Testis (tissue), 5 donors: ENCODE data around the gene CIB1. TPM values are rescaled to one million over a fixed set of nuclear protein-coding genes. Genes with fewer than 3 reads are reported as not detected.
A peak's percentile ranks its signal among the peaks of the same experiment; 100 is the strongest.
"Not testable (repeated sequence)": the region's sequence is repeated elsewhere in the genome, so short reads cannot be mapped to it uniquely, and the experiment has no call there.

Source experiments
- DNase-seq: peaks from one replicate; pipeline ENCODE4 v3.0.0-alpha.2; 2019
- H3K27ac ChIP-seq, 2 donors: fragments of 200-600 bp; sonication (generic); one replicate each; pipeline ENCODE4 v1.5.1; 2019
- H3K27me3 ChIP-seq: fragments of 200-600 bp; sonication (generic); one replicate; pipeline ENCODE4 v1.5.1; 2019
- H3K36me3 ChIP-seq: fragments of 200-600 bp; sonication (generic); one replicate; pipeline ENCODE4 v1.5.1; 2017; ENCODE audit warnings: low read depth; ENCODE audit errors: missing control alignments
- H3K4me1 ChIP-seq: fragments of 200-600 bp; sonication (generic); one replicate; pipeline ENCODE4 v1.5.1; 2019
- H3K4me3 ChIP-seq, 2 donors: fragments of 200-600 bp; sonication (generic); one replicate each; pipeline ENCODE4 v1.5.1; 2017 to 2019
- H3K9me3 ChIP-seq: fragments of 200-600 bp; sonication (generic); one replicate; pipeline ENCODE4 v1.5.1; 2017
- POLR2A ChIP-seq: fragments of 450-650 bp; IDR thresholded peaks from one replicate; pipeline ENCODE4 v1.6.1; 2017; ENCODE audit warnings: antibody characterized with exemption, mild to moderate bottlenecking, moderate library complexity
- WGBS, 2 donors: methylation state at CpG; one replicate each; pipeline ENCODE4 v1.1.5; 2018; 5-methylcytosine and 5-hydroxymethylcytosine counted together
- intact Hi-C: fragments of 100-400 bp; cut with DNase I; formaldehyde crosslinking; loops from one replicate; pipeline ENCODE4 v1.15.1; 2023; ENCODE audit warnings: low total_unique reads
- long read RNA-seq, 2 donors: transcript quantifications; one replicate each; lab custom pipeline, GENCODE V29; 2026
- polyA plus RNA-seq: library from polyadenylated mRNA; stranded (reverse); fragments of 350-450 nt; fragmentation: Illumina TruSeq; extraction: RNeasy Lipid Tissue Mini Kit (QIAGEN cat#74804); gene quantifications from one replicate; pipeline ENCODE4 v1.2.3, GENCODE V29; 2014; ENCODE audit warnings: low read depth, low replicate concordance; ENCODE audit not compliant: insufficient read depth
- total RNA-seq, 2 donors: library from RNA; depleted of rRNA; stranded (reverse); fragments of >200 nt; gene quantifications; one replicate each; pipeline ENCODE4 v1.2.3, GENCODE V29; 2016
- TF ChIP-seq, protein P1 (sequence below), 3 experiments: fragments of 450-650 bp in 2 of 3; fragments of 200-600 bp in 1 of 3; sonication (generic) in 1 of 3; IDR thresholded peaks; one replicate each; pipeline ENCODE4 v1.5.1; 2016 to 2019; ENCODE audit warnings: antibody characterized with exemption in 3 of 3, mild to moderate bottlenecking in 2 of 3, moderate library complexity in 1 of 3

Gene CIB1
- total RNA-seq (10 to 100 TPM; 50.8 to 78.0 TPM), polyA plus RNA-seq (138 TPM)
- long read RNA-seq, donor 1, transcript CIB1-201 (7 exons, 1,247 nt): major isoform, 26 of 37 reads
- long read RNA-seq, donor 1, partial matches to known transcripts: 10 of 37 reads
- long read RNA-seq, donor 1, other reads (novel, unspliced or antisense): 0 of 37 reads
- long read RNA-seq, donor 2, transcript CIB1-201 (7 exons, 1,247 nt): major isoform, 10 of 17 reads
- long read RNA-seq, donor 2, partial matches to known transcripts: 7 of 17 reads
- long read RNA-seq, donor 2, other reads (novel, unspliced or antisense): 0 of 17 reads

- TF ChIP-seq, protein P1, sequence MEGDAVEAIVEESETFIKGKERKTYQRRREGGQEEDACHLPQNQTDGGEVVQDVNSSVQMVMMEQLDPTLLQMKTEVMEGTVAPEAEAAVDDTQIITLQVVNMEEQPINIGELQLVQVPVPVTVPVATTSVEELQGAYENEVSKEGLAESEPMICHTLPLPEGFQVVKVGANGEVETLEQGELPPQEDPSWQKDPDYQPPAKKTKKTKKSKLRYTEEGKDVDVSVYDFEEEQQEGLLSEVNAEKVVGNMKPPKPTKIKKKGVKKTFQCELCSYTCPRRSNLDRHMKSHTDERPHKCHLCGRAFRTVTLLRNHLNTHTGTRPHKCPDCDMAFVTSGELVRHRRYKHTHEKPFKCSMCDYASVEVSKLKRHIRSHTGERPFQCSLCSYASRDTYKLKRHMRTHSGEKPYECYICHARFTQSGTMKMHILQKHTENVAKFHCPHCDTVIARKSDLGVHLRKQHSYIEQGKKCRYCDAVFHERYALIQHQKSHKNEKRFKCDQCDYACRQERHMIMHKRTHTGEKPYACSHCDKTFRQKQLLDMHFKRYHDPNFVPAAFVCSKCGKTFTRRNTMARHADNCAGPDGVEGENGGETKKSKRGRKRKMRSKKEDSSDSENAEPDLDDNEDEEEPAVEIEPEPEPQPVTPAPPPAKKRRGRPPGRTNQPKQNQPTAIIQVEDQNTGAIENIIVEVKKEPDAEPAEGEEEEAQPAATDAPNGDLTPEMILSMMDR (IDR thresholded peaks at IDR 0.05): no peak
- no peak for TF ChIP-seq POLR2A
- Histone ChIP-seq H3K36me3 (no peaks in the 10 kb centered on the region), H3K27me3 (no peaks in the 10 kb centered on the region), H3K4me1 (peaks cover 22% of the 10 kb centered on the region), H3K9me3 (no peaks in the 10 kb centered on the region), H3K27ac (peak within 1 kb of the TSS; percentile 61 to 91), H3K4me3 (peak within 1 kb of the TSS; percentile 72 to 91)
- peak; percentile 96 for DNase-seq
- 0% methylated on average over 7 to 38 of the region's 63 CpGs for WGBS, 2 donors
- intact Hi-C loops: no loop called here
Observed at GRCh38 chr15:90233387-90234095, at the start of gene CIB1. TSS of gene CIB1 (minus strand) at chr15:90233941. CDS start at chr15:90233885, 56 bp downstream.

DNA sequence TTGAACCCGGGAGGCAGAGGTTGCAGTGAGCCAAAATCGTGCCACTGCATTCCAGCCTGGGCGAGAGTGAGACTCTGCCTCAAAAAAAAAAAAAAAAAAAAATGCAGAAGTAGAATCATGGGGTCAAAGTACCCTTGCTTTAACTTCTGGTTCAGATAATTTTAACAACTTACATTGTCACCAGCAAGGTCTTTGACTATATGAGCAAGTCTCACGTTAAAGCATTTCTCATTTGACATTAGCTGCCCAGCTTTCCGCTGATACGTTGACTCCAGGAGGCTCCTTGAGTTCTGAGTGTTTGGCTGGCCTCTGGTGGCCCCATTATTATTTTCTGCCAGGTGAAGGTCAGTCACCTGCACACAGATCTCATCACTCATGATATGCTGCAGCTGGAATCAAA is 47.9 kb upstream of the CIB1 start:
- intact Hi-C loops, H3K9me3 ChIP-seq, H3K27ac ChIP-seq, H3K4me1 ChIP-seq, DNase-seq, H3K27me3 ChIP-seq, H3K4me3 ChIP-seq, H3K36me3 ChIP-seq: not testable (repeated sequence)
- WGBS, 2 donors: 79 to 86% methylated on average over 6 of the region's 6 CpGs

DNA sequence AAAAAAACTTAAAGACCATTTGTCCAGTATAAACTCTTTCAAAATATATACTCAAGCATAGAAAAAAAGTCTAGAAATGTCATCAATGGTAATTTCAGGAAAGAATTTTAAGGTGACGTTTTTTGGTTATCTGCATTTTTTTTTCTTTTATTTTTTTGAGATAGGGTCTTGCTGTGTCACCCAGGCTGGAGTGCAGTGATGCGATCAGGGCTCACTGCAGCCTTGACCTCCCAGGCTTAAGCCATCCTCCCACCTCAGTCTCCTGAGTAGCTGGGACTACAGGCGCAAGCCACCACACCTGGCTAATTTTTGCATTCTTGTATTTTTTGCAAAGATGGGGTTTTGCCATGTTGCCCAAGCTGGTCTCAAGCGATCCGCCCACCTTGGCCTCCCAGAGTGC is 47.0 kb upstream of the CIB1 start:
- intact Hi-C loops: not testable (repeated sequence)
- WGBS, 2 donors: 80 to 85% methylated on average over 5 of the region's 5 CpGs

GRCh38 chr15:90278467-90278866 is 44.7 kb upstream of the CIB1 start:
- H3K4me1 ChIP-seq, intact Hi-C loops, H3K27me3 ChIP-seq, H3K27ac ChIP-seq, H3K36me3 ChIP-seq, H3K9me3 ChIP-seq, DNase-seq, H3K4me3 ChIP-seq: not testable (repeated sequence)
- WGBS, 2 donors: 95 to 97% methylated on average over 12 of the region's 12 CpGs

More for the DNA sequence above, 47.0 kb upstream of the CIB1 start:
- not testable (repeated sequence) for H3K4me1 ChIP-seq, DNase-seq, H3K27ac ChIP-seq, H3K4me3 ChIP-seq, H3K36me3 ChIP-seq, H3K27me3 ChIP-seq, H3K9me3 ChIP-seq

DNA sequence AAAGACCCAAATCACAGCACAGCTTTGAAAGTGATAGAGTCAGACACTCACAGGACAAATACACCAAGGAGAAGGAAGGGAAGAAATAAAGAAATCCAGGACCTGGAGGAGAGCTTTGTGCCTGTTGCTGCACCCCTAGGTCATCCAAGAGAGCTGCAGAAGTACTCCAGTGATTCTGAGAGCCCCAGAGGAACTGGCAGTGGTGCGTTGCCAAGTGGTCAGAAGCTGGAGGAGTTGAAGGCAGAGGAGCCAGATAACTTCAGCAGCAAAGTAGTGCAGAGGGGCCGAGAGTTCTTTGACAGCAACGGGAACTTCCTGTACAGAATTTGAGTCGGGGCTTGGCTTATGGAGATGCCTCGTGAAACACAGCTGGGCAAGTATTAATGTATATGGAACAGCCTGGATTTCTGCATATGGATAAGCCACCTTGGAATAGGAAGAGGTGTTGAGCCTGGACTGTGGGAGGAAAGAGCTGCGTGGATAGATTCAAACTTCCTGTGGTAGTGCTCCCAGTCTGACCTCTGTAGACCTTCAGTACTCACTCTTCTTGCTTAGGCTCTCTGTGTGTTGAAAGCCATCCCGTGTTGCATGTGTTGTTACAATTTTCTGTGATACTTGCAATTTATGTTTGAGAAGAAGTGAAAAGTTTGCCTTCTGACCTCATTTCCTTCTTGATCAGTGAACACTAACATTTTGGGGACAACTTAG is 37.9 kb upstream of the CIB1 start:
- no peaks in the 10 kb centered on the region for H3K36me3 ChIP-seq
- H3K4me1 ChIP-seq: peaks cover 36% of the 10 kb centered on the region
- TF ChIP-seq POLR2A: no peak
- TF ChIP-seq, protein P1 (IDR thresholded peaks at IDR 0.05): no peak
- H3K9me3 ChIP-seq: no peaks in the 10 kb centered on the region
- peak; percentile 32 for DNase-seq
- no peak overlapping the region for H3K4me3 ChIP-seq
- peak overlapping the region in 1 of 2 donors; percentile 41 for H3K27ac ChIP-seq
- WGBS, 2 donors: 39 to 40% methylated on average over 7 of the region's 7 CpGs
- intact Hi-C loops: no loop called here
- no peaks in the 10 kb centered on the region for H3K27me3 ChIP-seq

DNA sequence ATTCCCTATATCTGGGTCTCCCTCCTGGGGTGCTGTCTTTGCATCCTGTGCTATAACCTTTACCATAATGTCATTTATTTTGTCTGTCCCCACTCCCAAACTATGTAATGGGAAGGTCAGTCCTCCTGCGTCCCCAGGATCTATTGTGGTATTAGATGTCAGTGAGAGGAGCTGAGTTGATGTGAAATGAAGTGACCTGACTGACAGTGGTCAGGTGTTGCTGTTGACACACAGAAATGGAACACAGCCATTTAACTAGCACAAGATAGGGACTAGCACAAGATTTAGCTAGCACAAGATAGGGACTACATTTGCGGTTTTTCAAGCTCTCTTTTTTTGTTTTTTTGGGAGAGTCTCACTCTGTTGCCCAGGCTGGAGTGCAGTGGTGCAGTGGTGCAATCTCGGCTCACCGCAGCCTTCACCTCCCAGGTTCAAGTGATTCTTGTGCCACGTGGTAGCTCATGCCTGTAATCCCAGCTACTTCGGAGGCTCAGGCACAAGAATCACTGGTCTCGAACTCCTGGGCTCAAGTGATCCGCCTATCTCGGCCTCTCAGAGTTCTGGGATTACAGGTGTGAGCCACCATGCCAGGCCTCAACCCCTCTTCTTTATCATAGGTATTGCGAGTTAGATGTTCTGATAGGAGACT is 36.9 kb upstream of the CIB1 start:
- no peaks in the 10 kb centered on the region for H3K27me3 ChIP-seq
- H3K9me3 ChIP-seq: no peaks in the 10 kb centered on the region
- peak overlapping the region in 1 of 2 donors; percentile 19 for H3K27ac ChIP-seq
- DNase-seq: no peak
- no peaks in the 10 kb centered on the region for H3K36me3 ChIP-seq
- H3K4me1 ChIP-seq: peaks cover 38% of the 10 kb centered on the region
- no peak for TF ChIP-seq POLR2A
- TF ChIP-seq, protein P1 (IDR thresholded peaks at IDR 0.05): no peak
- no peak overlapping the region for H3K4me3 ChIP-seq
- intact Hi-C loops: no loop called here
- 93 to 95% methylated on average over 9 to 10 of the region's 10 CpGs for WGBS, 2 donors
